RCC 7860 (cell line): ENCODE data around the gene FOXN3.

ENCODE experiments used
- DNase-seq: peaks from one replicate; pipeline ENCODE4 v3.0.0-alpha.2; 2015; ENCODE audit warnings: low spot score
- FAIRE-seq: peaks from 2 replicates; lab custom pipeline; 2012; peaks lifted over from hg19 to GRCh38; lab: Jason Lieb, UNC

Gene FOXN3

GRCh38 chr14:89365061-89365801 is 51.8 kb downstream of the FOXN3 start:
- no peak for DNase-seq

DNA sequence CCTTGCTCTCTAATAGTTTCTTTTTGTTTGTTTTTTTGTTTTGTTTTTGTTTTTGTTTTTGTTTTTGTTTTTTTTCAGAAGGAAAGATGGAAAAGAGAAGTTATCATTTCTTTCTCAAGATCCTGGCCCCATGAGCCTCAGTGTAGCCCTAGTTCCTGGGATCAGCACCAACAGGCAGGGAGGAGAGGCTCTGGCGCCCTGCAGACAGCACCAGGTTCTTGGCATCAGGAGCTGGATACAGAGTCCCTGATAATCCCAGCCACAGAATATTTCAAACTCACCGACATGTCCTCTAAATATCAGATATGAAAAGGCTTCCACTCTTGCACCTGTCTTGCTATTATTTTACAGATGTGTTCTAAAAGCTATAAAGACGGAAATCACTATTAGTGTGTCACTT is 52.7 kb downstream of the FOXN3 start:
- FAIRE-seq (no peak), DNase-seq (no peak)

More at GRCh38 chr14:89365061-89365801, 51.8 kb downstream of the FOXN3 start:
- FAIRE-seq, result no peak

DNA sequence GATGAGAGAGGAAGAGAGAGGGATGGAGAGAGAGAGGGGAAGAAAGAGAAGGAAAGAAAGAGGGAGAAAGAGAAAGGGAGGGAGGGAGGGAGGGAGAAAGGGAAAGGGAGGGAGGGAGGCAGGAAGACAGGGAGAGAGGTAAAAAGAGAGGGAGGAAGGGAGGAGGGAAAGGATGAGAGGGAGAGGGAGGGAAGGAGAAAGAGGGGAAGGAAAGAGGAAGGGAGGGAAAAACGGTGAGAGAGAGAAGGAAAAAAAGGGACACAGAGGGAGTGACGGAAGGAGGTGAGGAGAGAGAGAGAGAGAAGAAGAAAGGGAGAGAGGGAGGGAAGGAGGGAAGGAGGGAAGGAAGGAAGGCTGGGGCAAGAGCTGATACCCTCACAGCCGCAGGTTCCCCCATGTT is 56.8 kb downstream of the FOXN3 start:
- DNase-seq, result no peak
- FAIRE-seq, result no peak

- FAIRE-seq (no peak), DNase-seq (no peak)
Measured at GRCh38 chr14:89359477-89360222, 57.4 kb downstream of the FOXN3 start.

DNA sequence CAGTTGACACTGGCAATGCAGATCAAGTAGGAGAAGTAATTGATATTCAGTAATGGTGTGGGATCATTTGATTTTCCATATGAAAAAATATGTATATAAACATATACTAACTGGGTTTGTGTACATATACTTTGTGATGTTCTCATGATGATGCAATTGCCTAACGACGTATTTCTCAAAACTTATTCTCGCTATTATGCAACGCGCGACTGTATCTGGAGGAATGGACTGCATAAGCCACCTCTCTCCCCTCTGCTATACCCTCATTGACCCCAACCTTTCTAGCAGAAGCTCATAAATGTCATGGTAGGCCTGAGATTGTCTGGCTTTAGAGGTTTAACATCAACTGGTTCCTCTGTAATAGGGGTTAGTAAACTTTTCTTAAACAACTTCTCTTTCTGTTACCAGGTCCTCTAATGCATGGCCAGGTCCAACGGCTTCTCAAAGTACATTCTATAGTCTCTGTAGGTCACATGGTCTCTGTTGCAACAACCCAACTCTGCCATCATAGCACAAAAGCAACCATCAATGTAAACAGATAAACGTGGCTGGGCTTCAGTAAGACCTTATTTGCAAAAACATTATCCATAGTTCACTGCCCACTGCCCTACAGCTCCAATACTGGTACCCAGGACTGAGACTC is 59.3 kb downstream of the FOXN3 start:
- FAIRE-seq, result no peak
- DNase-seq, result no peak

DNA sequence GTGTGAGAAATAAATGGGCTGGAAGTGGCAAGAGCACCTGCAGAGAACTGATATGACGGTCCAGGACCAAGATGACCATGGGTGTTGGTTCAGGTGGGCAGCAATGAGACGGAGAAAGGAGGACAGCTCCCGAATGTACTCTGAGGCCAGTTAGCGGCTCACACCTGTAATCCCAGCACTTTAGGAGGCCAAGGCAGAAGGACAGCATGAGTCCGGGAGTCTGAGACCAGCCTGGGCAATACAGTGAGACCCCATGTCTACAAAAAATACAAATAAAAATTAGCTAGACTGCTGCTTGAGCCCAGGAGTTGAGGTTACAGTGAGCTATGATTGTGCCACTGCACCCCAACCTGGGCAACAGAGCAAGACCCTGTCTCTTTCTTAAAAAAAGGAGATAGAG is 60.1 kb downstream of the FOXN3 start:
- FAIRE-seq (no peak), DNase-seq (no peak)

- FAIRE-seq, result no peak
- no peak for DNase-seq
Measured at GRCh38 chr14:89356496-89356895, 60.5 kb downstream of the FOXN3 start.

GRCh38 chr14:89353766-89354113 is 63.3 kb downstream of the FOXN3 start:
- FAIRE-seq, result no peak
- no peak for DNase-seq

DNA sequence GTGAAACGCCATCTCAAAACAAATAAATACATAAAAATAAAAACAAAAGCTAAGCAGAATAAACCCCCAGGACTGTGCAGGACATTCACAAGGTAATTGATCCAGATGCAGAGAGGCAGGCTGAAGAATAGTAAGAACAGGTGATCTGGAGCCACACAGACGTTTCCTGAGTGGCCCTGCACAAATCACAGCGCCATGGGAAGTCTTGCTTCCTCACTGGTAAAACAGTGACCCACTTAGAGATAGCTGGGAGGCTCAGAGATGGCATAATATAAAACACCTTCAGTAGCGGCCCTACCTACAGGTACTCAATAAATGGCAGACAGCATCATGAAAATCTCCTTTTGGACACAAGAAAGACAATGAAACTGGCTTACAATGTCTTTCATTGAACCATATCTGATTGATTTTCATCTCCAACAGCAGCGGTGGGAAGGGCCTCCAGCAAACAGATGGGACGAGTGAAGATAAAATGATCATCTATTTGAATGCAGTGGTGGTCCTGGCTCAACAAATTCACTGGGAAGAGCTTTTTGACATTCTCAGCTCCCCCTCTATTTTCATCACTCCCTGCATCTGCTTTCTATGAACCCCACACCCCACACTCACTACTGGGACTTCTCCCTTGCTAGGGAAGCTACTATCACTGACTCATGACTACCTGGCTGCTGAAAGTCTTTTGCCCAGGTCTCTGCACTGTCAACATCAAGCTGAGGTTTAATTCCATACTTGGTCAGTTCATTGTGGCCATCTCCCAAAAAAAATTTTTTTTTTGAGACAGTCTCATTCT is 63.9 kb downstream of the FOXN3 start:
- DNase-seq, result no peak
- no peak for FAIRE-seq

DNA sequence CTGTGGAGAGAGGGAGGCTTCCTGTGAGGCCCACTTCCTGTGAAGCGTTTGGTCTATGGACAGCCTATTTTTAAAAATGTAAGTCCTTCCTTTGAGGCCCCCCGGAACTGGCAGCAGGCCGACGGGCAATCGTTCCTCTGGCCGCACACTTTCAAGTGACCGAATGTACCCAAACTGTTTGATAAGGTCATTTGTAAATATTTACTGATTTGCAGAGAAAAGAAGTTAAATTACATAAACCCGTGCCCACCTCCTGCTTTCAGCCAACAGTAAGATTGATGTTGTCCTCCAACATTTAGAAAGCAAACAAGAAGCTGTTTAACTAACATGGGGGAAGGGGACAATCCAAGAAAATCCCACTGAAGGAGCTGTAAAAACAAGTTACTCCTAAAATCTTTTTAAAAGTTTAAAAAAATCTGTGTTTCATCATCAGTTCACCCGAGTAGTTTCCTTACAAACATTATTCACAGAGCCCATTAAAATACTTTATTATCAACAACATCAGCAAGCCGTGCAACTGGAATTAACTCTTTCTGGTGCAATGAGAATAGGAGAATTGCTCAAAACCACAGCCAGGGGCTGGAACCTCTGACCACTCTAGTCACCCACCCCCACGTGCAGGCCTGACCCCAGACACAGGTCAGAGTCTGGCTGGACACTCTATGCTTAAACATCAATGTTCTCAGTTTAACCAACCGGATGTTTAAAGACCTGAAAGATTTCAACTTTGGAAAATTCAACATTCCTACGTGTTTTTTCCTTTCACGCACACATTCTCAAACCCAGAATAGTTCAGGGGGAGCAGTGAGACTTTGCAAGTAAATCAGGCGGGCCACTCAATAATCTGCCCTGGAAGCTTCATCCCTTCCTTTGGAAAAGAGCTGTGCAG is 65.3 kb downstream of the FOXN3 start:
- DNase-seq (no peak), FAIRE-seq (no peak)

DNA sequence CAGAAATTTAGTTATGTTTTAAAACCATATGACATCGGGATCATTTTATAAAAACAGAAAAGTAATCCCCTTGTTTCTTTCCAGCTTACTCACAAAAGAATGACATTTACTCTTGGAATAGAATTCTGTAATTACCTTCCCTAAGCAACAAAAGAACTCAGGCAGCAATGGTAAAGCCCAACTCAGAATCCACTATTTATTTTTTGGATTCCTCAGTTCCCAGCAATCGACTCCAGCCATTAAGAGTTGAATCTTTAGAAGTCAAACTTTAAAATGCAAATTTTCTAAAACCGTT is 65.9 kb downstream of the FOXN3 start:
- FAIRE-seq (no peak), DNase-seq (no peak)

DNA sequence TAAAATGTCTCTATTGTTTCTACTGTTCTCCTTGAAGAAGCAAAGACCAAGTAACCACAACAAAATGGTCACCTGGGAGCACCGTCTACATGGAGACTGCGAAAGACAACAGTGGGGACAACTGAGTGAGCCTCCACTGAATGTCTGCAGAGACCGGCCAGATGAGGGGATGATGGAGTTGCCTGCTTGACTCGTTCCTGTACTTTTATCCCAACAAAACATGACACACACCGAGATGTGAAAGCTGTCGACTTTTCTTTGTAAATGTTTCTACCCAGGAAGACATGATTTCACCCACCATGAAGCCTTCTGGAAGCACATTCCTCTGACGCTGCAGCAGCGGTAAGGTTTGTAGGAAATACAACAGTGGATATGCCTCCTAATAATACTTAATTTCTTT is 66.9 kb downstream of the FOXN3 start:
- no peak for FAIRE-seq
- DNase-seq, result no peak

- FAIRE-seq (no peak), DNase-seq (no peak)
Measured at GRCh38 chr14:89349171-89350008, 67.6 kb downstream of the FOXN3 start.

DNA sequence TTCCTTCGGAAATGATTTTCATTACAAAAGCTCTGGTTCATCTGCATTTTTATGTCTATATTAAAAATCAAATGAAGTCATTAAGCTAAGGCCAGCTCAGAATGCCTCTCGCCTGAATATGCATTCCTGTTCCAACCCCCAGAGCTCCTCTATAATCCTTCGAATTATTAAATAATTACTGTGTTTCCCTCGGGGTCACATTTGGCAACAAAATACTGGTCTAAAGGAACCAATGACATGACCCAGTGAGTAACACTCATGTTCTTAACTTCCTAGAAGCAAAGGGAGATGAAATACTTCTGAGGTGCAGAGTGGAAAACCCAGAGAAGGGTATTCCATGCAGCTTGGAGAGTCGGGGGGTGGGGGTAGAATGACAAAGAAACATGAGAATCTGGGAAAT is 68.3 kb downstream of the FOXN3 start:
- no peak for FAIRE-seq

DNA sequence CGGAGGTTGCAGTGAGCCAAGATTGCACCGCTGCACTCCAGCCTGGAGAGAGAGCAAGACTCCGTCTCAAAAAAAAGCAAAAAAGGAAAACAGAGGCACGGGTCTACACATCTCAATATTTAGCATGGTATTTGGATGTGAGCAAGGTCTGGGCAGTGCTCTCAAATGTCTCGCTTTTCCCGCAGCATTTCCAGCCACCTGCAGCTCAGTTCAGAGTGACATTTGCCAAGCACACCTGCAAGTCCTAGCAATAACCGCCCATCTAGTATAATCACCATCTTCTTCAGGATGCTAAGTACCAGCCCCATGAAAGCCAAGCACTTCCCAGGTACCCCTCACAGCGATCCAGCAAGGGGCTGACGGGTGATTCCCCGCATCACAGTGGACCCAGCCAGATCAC is 69.1 kb downstream of the FOXN3 start:
- FAIRE-seq, result no peak
- DNase-seq, result no peak

More for the DNA sequence above, 68.3 kb downstream of the FOXN3 start:
- no peak for DNase-seq

GRCh38 chr14:89344920-89345254 is 72.1 kb downstream of the FOXN3 start:
- FAIRE-seq (no peak), DNase-seq (no peak)

DNA sequence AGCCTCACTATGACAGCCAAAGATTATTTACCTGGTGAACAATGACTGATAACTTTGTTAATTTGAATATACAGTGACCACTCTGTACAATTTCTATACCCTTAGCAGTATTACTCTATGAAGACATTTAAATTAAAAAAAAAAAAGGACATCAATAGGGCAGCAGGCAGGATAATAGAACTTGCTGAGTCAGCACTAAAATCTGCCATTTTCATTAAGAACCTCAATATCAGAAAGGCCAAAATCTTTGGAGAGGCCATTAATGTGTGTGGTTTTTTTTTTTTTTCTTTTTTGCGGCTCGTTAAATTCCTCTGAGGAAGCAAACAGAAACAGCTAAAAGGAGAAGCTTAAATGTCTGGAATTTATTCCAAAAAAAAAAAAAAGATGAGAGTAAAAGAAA is 73.7 kb downstream of the FOXN3 start:
- DNase-seq, result no peak
- FAIRE-seq, result no peak

DNA sequence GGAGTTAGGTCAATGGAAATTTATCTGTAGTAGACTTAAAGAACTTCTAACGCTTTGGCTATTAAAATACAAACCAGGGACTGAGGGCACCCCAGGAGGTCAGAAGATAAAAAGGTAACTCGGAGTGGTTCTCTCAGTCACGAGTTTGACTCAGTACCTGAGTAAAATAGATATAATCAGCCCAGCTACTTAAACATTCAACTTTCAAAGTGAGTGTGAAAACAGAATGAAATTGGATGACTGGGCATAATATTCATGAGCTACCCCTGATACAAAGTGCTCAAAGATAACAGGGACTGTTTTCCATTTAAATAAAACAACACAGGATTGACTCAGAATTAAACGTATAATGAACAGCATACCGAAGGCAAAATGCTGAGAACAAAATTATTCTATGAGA is 75.0 kb downstream of the FOXN3 start:
- FAIRE-seq (no peak), DNase-seq (no peak)
